H9 (cell line): Measurements from ENCODE around the gene EXOC6. TPM values are rescaled to one million over a fixed set of nuclear protein-coding genes. Genes with fewer than 3 reads are reported as not detected.

Source experiments
- DNase-seq: peaks from one replicate; pipeline ENCODE4 v3.0.0-alpha.2; 2017
- H2AFZ ChIP-seq: one replicate; pipeline ENCODE4 v1.6.1; 2013; ENCODE audit warnings: mild to moderate bottlenecking, low read length, control low read depth, moderate library complexity
- H2AK5ac ChIP-seq: 2 replicates; pipeline ENCODE4 v1.6.1; 2013; ENCODE audit warnings: low read length, control low read depth, mixed read lengths; ENCODE audit not compliant: insufficient read length
- H2BK120ac ChIP-seq: one replicate; pipeline ENCODE4 v1.6.1; 2013; ENCODE audit warnings: low read depth, mild to moderate bottlenecking, low read length, control low read depth, inconsistent platforms; ENCODE audit not compliant: poor library complexity, severe bottlenecking
- H2BK12ac ChIP-seq: 2 replicates; pipeline ENCODE4 v1.6.1; 2013; ENCODE audit warnings: low read length, control low read depth, mixed read lengths, low read depth; ENCODE audit not compliant: insufficient read length
- H2BK15ac ChIP-seq: 2 replicates; pipeline ENCODE4 v1.6.1; 2013; ENCODE audit warnings: low read depth, low read length, control low read depth
- H2BK20ac ChIP-seq: one replicate; pipeline ENCODE4 v1.6.1; 2013; ENCODE audit warnings: low read depth, mild to moderate bottlenecking, low read length, control low read depth, inconsistent platforms; ENCODE audit not compliant: poor library complexity, severe bottlenecking
- H2BK5ac ChIP-seq: 2 replicates; pipeline ENCODE4 v1.6.1; 2013; ENCODE audit warnings: low read length, control low read depth, mixed read lengths; ENCODE audit not compliant: insufficient read length
- H3K14ac ChIP-seq: 2 replicates; pipeline ENCODE4 v1.6.1; 2013; ENCODE audit warnings: low read length, control low read depth; ENCODE audit not compliant: insufficient read depth
- H3K18ac ChIP-seq: 2 replicates; pipeline ENCODE4 v1.6.1; 2013; ENCODE audit warnings: low read depth, mild to moderate bottlenecking, mixed read lengths, low read length, control low read depth; ENCODE audit not compliant: insufficient read length
- H3K23ac ChIP-seq: 2 replicates; pipeline ENCODE4 v1.6.1; 2013; ENCODE audit warnings: low read length, control low read depth, mixed read lengths, low read depth; ENCODE audit not compliant: insufficient read length
- H3K23me2 ChIP-seq: 2 replicates; pipeline ENCODE4 v1.6.1; 2013; ENCODE audit warnings: low read depth, mild to moderate bottlenecking, mixed read lengths, low read length, control low read depth; ENCODE audit not compliant: insufficient read length, poor library complexity, severe bottlenecking
- H3K27ac ChIP-seq: 2 replicates; pipeline ENCODE4 v1.5.1; 2013; ENCODE audit warnings: low read length, control low read depth, mixed read lengths, low read depth; ENCODE audit not compliant: insufficient read length
- H3K27me3 ChIP-seq: 2 replicates; pipeline ENCODE4 v1.6.1; 2013; ENCODE audit warnings: low read length, control low read depth, inconsistent platforms; ENCODE audit not compliant: insufficient read depth
- H3K4ac ChIP-seq: 2 replicates; pipeline ENCODE4 v1.6.1; 2013; ENCODE audit warnings: low read depth, mild to moderate bottlenecking, control low read depth, inconsistent platforms, low read length, moderate library complexity
- H3K4me1 ChIP-seq: 2 replicates; pipeline ENCODE4 v1.6.1; 2013; ENCODE audit warnings: low read length, control low read depth, inconsistent platforms; ENCODE audit not compliant: insufficient read depth
- H3K4me2 ChIP-seq: 2 replicates; pipeline ENCODE4 v1.6.1; 2013; ENCODE audit warnings: low read length, control low read depth, mixed read lengths; ENCODE audit not compliant: insufficient read length, insufficient read depth
- H3K56ac ChIP-seq: 2 replicates; pipeline ENCODE4 v1.6.1; 2013; ENCODE audit warnings: low read depth, mild to moderate bottlenecking, mixed read lengths, low read length, control low read depth; ENCODE audit not compliant: insufficient read length
- H3K79me1 ChIP-seq: 2 replicates; pipeline ENCODE4 v1.6.1; 2013; ENCODE audit warnings: low read depth, mild to moderate bottlenecking, moderate library complexity, low read length, control low read depth, inconsistent platforms; ENCODE audit not compliant: insufficient read depth, poor library complexity, severe bottlenecking
- H3K79me2 ChIP-seq: 2 replicates; pipeline ENCODE4 v1.6.1; 2013; ENCODE audit warnings: low read length, control low read depth, inconsistent platforms; ENCODE audit not compliant: insufficient read depth
- H3K9ac ChIP-seq: 2 replicates; pipeline ENCODE4 v1.6.1; 2013; ENCODE audit warnings: low read length, control low read depth, mixed read lengths; ENCODE audit not compliant: insufficient read length; ENCODE audit errors: extremely low read depth
- H3K9me3 ChIP-seq: one replicate; pipeline ENCODE4 v1.6.1; 2013; ENCODE audit warnings: low read depth, low read length, inconsistent platforms; ENCODE audit not compliant: control insufficient read depth
- H3T11ph ChIP-seq: one replicate; pipeline ENCODE4 v1.6.1; 2013; ENCODE audit warnings: mild to moderate bottlenecking, low read length, control low read depth, inconsistent platforms
- H4K20me1 ChIP-seq: one replicate; pipeline ENCODE4 v1.6.1; 2013; ENCODE audit not compliant: control insufficient read depth, insufficient read length, insufficient read depth
- H4K5ac ChIP-seq: 2 replicates; pipeline ENCODE4 v1.6.1; 2013; ENCODE audit warnings: low read depth, mild to moderate bottlenecking, mixed read lengths, low read length, control low read depth; ENCODE audit not compliant: insufficient read length
- H4K8ac ChIP-seq: replicated peaks from 2 replicates; pipeline ENCODE4 v1.6.1; 2013; ENCODE audit warnings: low read length, control low read depth, mixed read lengths, low read depth; ENCODE audit not compliant: insufficient read length
- H4K91ac ChIP-seq: 2 replicates; pipeline ENCODE4 v1.6.1; 2013; ENCODE audit warnings: low read depth, mild to moderate bottlenecking, moderate library complexity, mixed read lengths, low read length, control low read depth; ENCODE audit not compliant: insufficient read length
- H3K27ac Mint-ChIP-seq, 3 experiments: 2 replicates in 2 of 3; 3 replicates in 1 of 3; pipeline ENCODE4 v1.8.0; 2020 to 2021; ENCODE audit warnings: mixed read lengths in 3 of 3, mild to moderate bottlenecking in 1 of 3, moderate library complexity in 1 of 3
- H3K27me3 Mint-ChIP-seq: 2 replicates; pipeline ENCODE4 v1.8.0; 2021; ENCODE audit warnings: low read depth, mild to moderate bottlenecking, moderate library complexity, mixed read lengths
- H3K36me3 Mint-ChIP-seq, 3 experiments: 2 replicates in 2 of 3; 3 replicates in 1 of 3; pipeline ENCODE4 v1.8.0; 2020 to 2021; ENCODE audit warnings: low read depth in 3 of 3, mixed read lengths in 3 of 3; ENCODE audit not compliant: insufficient read depth in 1 of 3
- H3K4me1 Mint-ChIP-seq, 2 experiments: 2 replicates each; pipeline ENCODE4 v1.8.0; 2020; ENCODE audit warnings: mixed read lengths in 2 of 2
- H3K4me3 Mint-ChIP-seq, 2 experiments: 2 replicates in 1 of 2; 3 replicates in 1 of 2; pipeline ENCODE4 v1.8.0; 2020 to 2021; ENCODE audit warnings: mild to moderate bottlenecking in 2 of 2, mixed read lengths in 2 of 2, moderate library complexity in 1 of 2
- H3K9me3 Mint-ChIP-seq, 2 experiments: 2 replicates in 1 of 2; 3 replicates in 1 of 2; pipeline ENCODE4 v1.8.0; 2020; ENCODE audit warnings: mild to moderate bottlenecking in 2 of 2, mixed read lengths in 2 of 2, moderate library complexity in 1 of 2
- CTCF ChIP-seq: fragments of 200-600 bp; sonication (generic); conservative IDR thresholded peaks from 3 replicates; pipeline ENCODE4 v1.8.0; 2021; ENCODE audit warnings: antibody characterized with exemption, mild to moderate bottlenecking
- total RNA-seq: library from RNA; stranded (reverse); gene quantifications from 2 replicates; pipeline ENCODE4 v1.2.1, GENCODE V29; 2021

EXOC6 gene
- total RNA-seq, 1 experiment from 2014 or later, result 9.0 TPM

GRCh38 chr10:92834986-92835385, 13.3 kb upstream of the EXOC6 start:
- H3K79me2 ChIP-seq, result no peaks in the 10 kb centered on the region
- no peak overlapping the region for H3K56ac ChIP-seq
- H4K5ac ChIP-seq, result no peak overlapping the region
- Mint-ChIP-seq H3K27ac (no peak overlapping the region), H3K4me3 (no peak overlapping the region), H3K27me3 (no peaks in the 10 kb centered on the region), H3K4me1 (peaks cover 3 to 10% of the 10 kb centered on the region in 2 experiments; a peak in 1 of 4 replicates), H3K9me3 (no peaks in the 10 kb centered on the region), H3K36me3 (no peaks in the 10 kb centered on the region)
- H3K27ac ChIP-seq, result no peak overlapping the region
- no peak overlapping the region for H4K91ac ChIP-seq
- H4K8ac ChIP-seq, result no peak overlapping the region
- H3K4me2 ChIP-seq, result no peak overlapping the region
- H3K79me1 ChIP-seq, result no peaks in the 10 kb centered on the region
- H3K4ac ChIP-seq, result no peak overlapping the region
- H3K4me1 ChIP-seq, result peaks cover 3% of the 10 kb centered on the region; the same call in 1 of the 2 replicates
- no peaks in the 10 kb centered on the region for H3K23me2 ChIP-seq
- H3K9me3 ChIP-seq, result no peaks in the 10 kb centered on the region
- H2BK15ac ChIP-seq, result no peak overlapping the region
- TF ChIP-seq CTCF, result no peak
- H2AK5ac ChIP-seq, result no peak overlapping the region
- no peak overlapping the region for H2AFZ ChIP-seq
- H2BK120ac ChIP-seq, result no peak overlapping the region
- H2BK20ac ChIP-seq, result no peak overlapping the region
- H3K27me3 ChIP-seq, result no peaks in the 10 kb centered on the region
- H4K20me1 ChIP-seq, result no peaks in the 10 kb centered on the region
- no peak overlapping the region for H3K9ac ChIP-seq
- H3T11ph ChIP-seq, result no peak overlapping the region
- H3K14ac ChIP-seq, result no peak overlapping the region
- no peak for DNase-seq
- no peak overlapping the region for H3K18ac ChIP-seq
- no peak overlapping the region for H3K23ac ChIP-seq
- H2BK5ac ChIP-seq, result no peak overlapping the region
- H2BK12ac ChIP-seq, result no peak overlapping the region
